Tibial nerve (tissue), 4 donors: ENCODE measurements around the gene PLEKHG1. TPM values are rescaled to one million over a fixed set of nuclear protein-coding genes. Genes with fewer than 3 reads are reported as not detected.
A peak's percentile ranks its signal among the peaks of the same experiment; 100 is the strongest.

ENCODE experiments used
- DNase-seq, 2 donors: peaks; one replicate each; pipeline ENCODE4 v3.0.0-alpha.2; 2019; ENCODE audit warnings: low spot score in 2 of 2
- H3K27ac ChIP-seq, 4 donors: fragments of 200-600 bp; sonication (generic) in 3 of 4; one replicate each; pipeline ENCODE4 v1.5.1; 2017 to 2019; ENCODE audit warnings: mild to moderate bottlenecking in 1 of 4
- H3K27me3 ChIP-seq, 2 donors: fragments of 200-600 bp; sonication (generic) in 1 of 2; one replicate each; pipeline versions ENCODE4 v1.5.1 to v1.6.0; 2017 to 2019
- H3K36me3 ChIP-seq, 3 donors: fragments of 200-600 bp; sonication (generic); one replicate each; pipeline ENCODE4 v1.5.1; 2018 to 2019
- H3K4me1 ChIP-seq, 4 donors: fragments of 200-600 bp; sonication (generic) in 3 of 4; one replicate each; pipeline ENCODE4 v1.5.1; 2017 to 2019
- H3K4me3 ChIP-seq, 4 donors: fragments of 200-600 bp; sonication (generic) in 3 of 4; one replicate each; pipeline ENCODE4 v1.5.1; 2017 to 2019; ENCODE audit warnings: mild to moderate bottlenecking in 1 of 4, moderate library complexity in 1 of 4
- H3K9me3 ChIP-seq, 4 donors: fragments of 200-600 bp; sonication (generic) in 3 of 4; one replicate each; pipeline ENCODE4 v1.5.1; 2017 to 2019
- EP300 ChIP-seq, 2 donors: sonication (generic); formaldehyde crosslinking; IDR thresholded peaks; one replicate each; pipeline ENCODE4 v1.6.1; 2017; ENCODE audit warnings: antibody characterized with exemption in 2 of 2, mild to moderate bottlenecking in 1 of 2
- POLR2A ChIP-seq, 2 donors: fragments of 450-650 bp; IDR thresholded peaks; one replicate each; pipeline ENCODE4 v1.6.1; 2017; ENCODE audit warnings: antibody characterized with exemption in 2 of 2, mild to moderate bottlenecking in 2 of 2, moderate library complexity in 2 of 2
- WGBS, 2 donors: methylation state at CpG; one replicate each; pipeline ENCODE4 v1.1.5; 2018; 5-methylcytosine and 5-hydroxymethylcytosine counted together
- total RNA-seq, 4 donors: library from RNA; depleted of rRNA; stranded (reverse); fragments of >200 nt; gene quantifications; one replicate each; pipeline ENCODE4 v1.1.0, GENCODE V29; 2016
- TF ChIP-seq, protein P1 (sequence below), 5 experiments: fragments of 200-600 bp in 3 of 5; fragments of 450-650 bp in 2 of 5; sonication (generic) in 3 of 5; IDR thresholded peaks; one replicate each; pipeline ENCODE4 v1.5.1; 2016 to 2019; ENCODE audit warnings: antibody characterized with exemption in 5 of 5, mild to moderate bottlenecking in 3 of 5, moderate library complexity in 2 of 5

The PLEKHG1 gene
- total RNA-seq, 4 donors from 2014 or later = 25.6 to 50.1 (median 39.7) TPM

DNA sequence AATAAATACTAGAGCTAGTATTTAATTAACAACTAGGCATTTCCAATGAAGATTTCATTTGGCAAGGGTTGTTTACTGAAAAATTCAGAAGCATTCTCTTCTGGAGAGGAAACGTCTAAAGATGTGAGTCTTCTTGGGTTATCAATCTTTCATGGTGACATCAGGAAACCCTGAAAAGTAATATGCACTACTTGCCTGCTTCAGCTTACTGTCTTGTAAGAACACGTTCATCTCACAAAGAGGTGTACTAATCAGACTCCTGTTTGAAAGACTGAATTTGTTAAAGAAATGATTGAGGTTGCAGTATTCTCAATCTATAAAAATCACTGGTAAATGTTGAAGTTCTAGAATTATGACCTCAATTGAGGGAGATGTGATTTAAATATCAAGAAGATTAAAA lies 16.9 kb downstream of the PLEKHG1 start:
- 74 to 82% methylated on average over 2 of the region's 2 CpGs for WGBS, 2 donors
- no peak for DNase-seq
- H3K27ac ChIP-seq = no peak overlapping the region
- no peaks in the 10 kb centered on the region for H3K27me3 ChIP-seq
- peaks cover 0 to 23% (median 3%) of the 10 kb centered on the region in 4 donors for H3K4me1 ChIP-seq
- no peak overlapping the region for H3K4me3 ChIP-seq
- no peak for TF ChIP-seq POLR2A (IDR thresholded peaks at IDR 0.05)
- no peaks in the 10 kb centered on the region for H3K36me3 ChIP-seq
- no peaks in the 10 kb centered on the region for H3K9me3 ChIP-seq

DNA sequence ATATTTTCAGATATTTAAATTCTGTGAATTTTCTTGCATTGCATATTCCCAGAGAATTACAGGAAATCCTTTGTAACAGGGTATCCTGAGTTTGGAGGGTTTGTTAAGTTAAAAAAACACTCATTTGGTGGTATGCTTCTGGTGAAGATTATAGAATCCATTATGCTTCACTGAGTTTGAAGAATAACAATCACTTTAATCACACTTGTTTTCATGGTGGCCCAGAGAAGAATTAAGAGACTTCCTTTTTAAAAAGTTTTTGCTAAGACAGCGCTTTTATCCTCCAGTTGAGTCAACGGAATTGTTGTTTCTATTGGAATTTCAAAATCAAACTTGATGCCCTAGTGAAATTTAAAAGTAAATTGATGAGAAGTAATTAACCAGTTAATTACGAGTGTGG lies 17.4 kb downstream of the PLEKHG1 start:
- WGBS, 2 donors = 62 to 68% methylated on average over 3 of the region's 3 CpGs
- Histone ChIP-seq H3K4me3 (no peak overlapping the region), H3K4me1 (peaks cover 0 to 23% (median 3%) of the 10 kb centered on the region in 4 donors), H3K9me3 (no peaks in the 10 kb centered on the region), H3K36me3 (no peaks in the 10 kb centered on the region), H3K27me3 (no peaks in the 10 kb centered on the region), H3K27ac (no peak overlapping the region)
- TF ChIP-seq, protein P1, sequence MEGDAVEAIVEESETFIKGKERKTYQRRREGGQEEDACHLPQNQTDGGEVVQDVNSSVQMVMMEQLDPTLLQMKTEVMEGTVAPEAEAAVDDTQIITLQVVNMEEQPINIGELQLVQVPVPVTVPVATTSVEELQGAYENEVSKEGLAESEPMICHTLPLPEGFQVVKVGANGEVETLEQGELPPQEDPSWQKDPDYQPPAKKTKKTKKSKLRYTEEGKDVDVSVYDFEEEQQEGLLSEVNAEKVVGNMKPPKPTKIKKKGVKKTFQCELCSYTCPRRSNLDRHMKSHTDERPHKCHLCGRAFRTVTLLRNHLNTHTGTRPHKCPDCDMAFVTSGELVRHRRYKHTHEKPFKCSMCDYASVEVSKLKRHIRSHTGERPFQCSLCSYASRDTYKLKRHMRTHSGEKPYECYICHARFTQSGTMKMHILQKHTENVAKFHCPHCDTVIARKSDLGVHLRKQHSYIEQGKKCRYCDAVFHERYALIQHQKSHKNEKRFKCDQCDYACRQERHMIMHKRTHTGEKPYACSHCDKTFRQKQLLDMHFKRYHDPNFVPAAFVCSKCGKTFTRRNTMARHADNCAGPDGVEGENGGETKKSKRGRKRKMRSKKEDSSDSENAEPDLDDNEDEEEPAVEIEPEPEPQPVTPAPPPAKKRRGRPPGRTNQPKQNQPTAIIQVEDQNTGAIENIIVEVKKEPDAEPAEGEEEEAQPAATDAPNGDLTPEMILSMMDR (IDR thresholded peaks at IDR 0.05) = no peak
- TF ChIP-seq EP300 (IDR thresholded peaks at IDR 0.05) (no peak), POLR2A (IDR thresholded peaks at IDR 0.05) (no peak)
- DNase-seq = no peak

DNA sequence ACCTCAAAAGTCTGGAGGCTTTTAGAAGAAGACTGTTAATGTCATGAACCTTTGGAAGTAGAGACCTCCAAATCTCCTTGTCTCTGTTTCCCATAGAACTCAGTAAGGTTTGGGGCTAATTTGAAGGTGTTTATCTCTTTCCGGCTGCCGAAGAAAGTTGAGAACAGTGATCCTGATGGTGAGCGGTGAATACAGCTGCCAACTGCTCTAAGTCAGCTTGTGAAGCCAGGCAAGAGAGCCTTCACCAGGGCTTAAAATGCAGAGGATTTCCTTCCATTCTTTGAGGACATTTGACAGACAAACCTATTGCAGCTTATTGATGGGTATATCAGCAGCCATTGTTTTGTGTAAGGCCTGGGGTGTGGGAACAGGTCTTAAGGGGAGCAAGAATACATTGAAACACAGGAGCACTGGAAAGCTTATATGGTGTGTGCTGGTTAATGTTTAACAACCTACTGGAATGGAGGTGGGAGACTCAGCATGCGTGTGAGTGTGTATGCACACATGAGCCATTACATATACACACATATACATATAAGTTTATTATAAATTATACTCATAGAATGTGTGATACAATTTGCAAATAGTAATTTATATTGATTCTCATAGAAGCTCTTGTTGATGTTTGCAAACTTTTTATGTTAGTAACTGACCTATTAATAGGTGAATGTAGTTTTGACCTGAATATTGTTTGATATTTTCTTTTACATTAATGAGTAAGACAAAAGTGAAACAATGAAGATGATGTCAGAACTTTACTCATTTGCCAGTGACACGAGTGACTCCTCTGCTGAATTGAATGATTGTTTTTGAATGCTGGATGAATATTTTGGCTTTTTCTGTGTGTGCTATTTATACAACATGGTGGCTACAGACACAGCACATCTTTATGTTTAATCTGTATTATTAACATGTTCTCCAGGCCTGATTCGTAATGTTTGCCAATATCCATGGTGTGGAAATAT lies 18.1 kb downstream of the PLEKHG1 start:
- Histone ChIP-seq H3K27me3 (no peaks in the 10 kb centered on the region), H3K9me3 (no peaks in the 10 kb centered on the region), H3K36me3 (no peaks in the 10 kb centered on the region), H3K4me1 (peaks cover 0 to 23% (median 5%) of the 10 kb centered on the region in 4 donors), H3K4me3 (no peak overlapping the region), H3K27ac (peak overlapping the region in 1 of 4 donors; percentile 32)
- DNase-seq = no peak
- WGBS, 2 donors = 70 to 73% methylated on average over 6 of the region's 6 CpGs
- TF ChIP-seq POLR2A (IDR thresholded peaks at IDR 0.05) (no peak), EP300 (IDR thresholded peaks at IDR 0.05) (no peak)
- TF ChIP-seq, protein P1 (IDR thresholded peaks at IDR 0.05) = no peak

DNA sequence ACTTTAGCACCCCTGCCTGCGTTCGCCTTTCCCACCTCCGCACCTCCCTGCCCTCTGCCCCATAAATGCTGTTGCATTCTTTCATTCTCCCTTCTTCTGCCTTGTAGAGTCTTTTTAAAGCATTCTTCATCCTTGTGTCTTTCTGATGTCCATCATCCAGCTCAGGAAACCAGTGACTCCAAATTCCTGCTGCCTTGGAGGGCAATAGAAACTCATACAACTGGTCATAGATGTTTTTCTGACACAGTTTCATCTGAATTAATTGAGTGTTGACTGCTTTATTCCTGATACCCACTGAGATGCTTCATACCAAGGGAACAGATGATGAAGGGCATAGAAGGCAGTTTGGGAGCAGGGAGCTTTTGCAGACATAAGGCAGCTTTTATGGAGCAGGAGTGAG lies 19.6 kb downstream of the PLEKHG1 start:
- H3K27me3 ChIP-seq = no peaks in the 10 kb centered on the region
- WGBS, 2 donors = 88 to 97% methylated on average over 3 of the region's 3 CpGs

DNA sequence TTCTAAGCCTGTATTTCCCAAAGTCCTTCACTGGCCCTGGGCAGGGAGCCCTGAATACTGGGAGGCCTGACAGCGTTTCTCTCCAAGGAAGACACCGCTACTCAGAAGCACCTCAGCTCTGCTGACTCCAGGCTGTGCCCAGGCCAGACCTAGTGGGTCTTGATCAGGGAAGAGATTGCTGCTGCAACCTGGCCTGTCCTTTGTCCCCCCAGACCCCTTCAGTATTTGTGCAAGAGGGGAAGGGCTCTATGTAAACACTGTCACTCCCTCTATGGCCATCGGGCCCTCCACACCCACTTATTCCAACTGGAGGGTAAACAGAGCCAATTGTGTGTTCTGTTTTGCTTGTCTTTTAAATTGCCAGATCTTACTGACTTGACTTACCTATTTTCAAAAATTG lies 20.6 kb downstream of the PLEKHG1 start:
- 46% methylated on average over 3 of the region's 3 CpGs for WGBS, 2 donors
- H3K27ac ChIP-seq = peak overlapping the region in 1 of 4 donors; percentile 38
- DNase-seq = no peak

More for the DNA sequence above, 19.6 kb downstream of the PLEKHG1 start:
- Histone ChIP-seq H3K4me1 (peaks cover 0 to 31% (median 5%) of the 10 kb centered on the region in 4 donors), H3K27ac (peak overlapping the region in 1 of 4 donors; percentile 30), H3K9me3 (no peaks in the 10 kb centered on the region), H3K36me3 (no peaks in the 10 kb centered on the region), H3K4me3 (no peak overlapping the region)
- DNase-seq = no peak
- no peak for TF ChIP-seq POLR2A (IDR thresholded peaks at IDR 0.05)

More for the DNA sequence above, 20.6 kb downstream of the PLEKHG1 start:
- Histone ChIP-seq H3K9me3 (no peaks in the 10 kb centered on the region), H3K4me3 (no peak overlapping the region), H3K36me3 (no peaks in the 10 kb centered on the region), H3K4me1 (peaks cover 0 to 31% (median 5%) of the 10 kb centered on the region in 4 donors), H3K27me3 (no peaks in the 10 kb centered on the region)
- TF ChIP-seq, protein P1 (IDR thresholded peaks at IDR 0.05) = no peak
- TF ChIP-seq POLR2A (IDR thresholded peaks at IDR 0.05) = no peak
- no peak for TF ChIP-seq EP300 (IDR thresholded peaks at IDR 0.05)
